ENCODE data around the gene GOLT1B. TPM values are rescaled to one million over a fixed set of nuclear protein-coding genes. Genes with fewer than 3 reads are reported as not detected.

Gene GOLT1B
- total RNA-seq, 1 donor from 2014 or later, result 26.5 TPM

DNA sequence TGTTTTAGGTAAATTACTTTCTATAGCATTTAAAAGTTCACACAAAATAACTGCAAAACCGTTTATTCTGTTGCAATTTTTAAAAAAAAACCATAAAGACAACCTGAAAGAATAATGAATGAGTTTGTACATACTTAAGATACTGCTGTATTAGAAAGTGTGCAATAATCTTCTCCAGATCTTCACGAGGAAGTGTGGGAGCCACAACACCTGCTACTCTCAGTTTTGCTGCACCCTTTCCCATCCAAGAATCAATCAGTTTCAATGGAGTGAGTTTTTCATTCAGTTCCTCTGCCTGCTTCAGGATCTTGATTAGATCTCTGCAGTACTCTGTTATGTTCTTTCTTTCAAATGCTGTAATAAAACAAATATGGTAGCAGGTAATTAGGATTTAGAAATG, 30.3 kb upstream of the GOLT1B start:
- Histone ChIP-seq H3K9me3 (no peaks in the 10 kb centered on the region), H3K4me3 (no peak overlapping the region), H3K4me1 (no peaks in the 10 kb centered on the region), H3K36me3 (peaks cover 94% of the 10 kb centered on the region), H3K27me3 (ENCODE audit: low read depth) (no peaks in the 10 kb centered on the region), H3K27ac (no peak overlapping the region)
- DNase-seq, result no peak
- no peak for ATAC-seq
- no peak for TF ChIP-seq CTCF (IDR thresholded peaks at IDR 0.05)
- intact Hi-C loops (cut with DNase I), result no loop called here

DNA sequence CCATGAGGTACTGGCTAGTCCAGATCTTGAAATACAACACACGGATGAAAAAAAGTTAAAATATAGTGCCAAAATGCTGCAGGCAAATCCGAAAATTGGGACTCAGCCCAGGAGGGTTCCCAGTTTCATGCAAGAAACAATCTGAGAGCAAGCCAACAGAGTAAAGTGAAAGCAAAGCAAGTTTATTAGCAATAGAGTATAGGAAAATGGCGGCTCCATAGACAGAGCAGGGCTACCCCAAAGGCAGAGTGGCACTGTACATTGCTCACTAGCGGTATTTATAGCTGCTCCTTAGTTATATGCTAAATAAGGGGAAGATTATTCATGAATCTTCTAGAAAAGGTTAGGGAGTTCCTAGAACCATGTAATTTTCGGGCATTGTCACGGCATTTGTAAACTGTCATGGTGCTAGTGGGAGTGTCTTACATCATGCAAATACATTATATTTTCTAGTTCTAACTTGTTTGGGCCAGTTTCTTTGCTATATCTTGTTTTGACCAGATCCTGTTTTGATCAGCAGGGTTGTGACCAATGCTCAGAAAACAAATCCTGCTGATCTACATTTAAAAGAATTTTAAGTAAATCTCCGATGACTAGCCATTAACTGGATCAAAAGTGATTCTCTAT, 29.3 kb upstream of the GOLT1B start:
- no peak for TF ChIP-seq CTCF (IDR thresholded peaks at IDR 0.05)
- Histone ChIP-seq H3K27ac (no peak overlapping the region), H3K9me3 (no peaks in the 10 kb centered on the region), H3K27me3 (ENCODE audit: low read depth) (no peaks in the 10 kb centered on the region), H3K4me1 (no peaks in the 10 kb centered on the region), H3K4me3 (no peak overlapping the region), H3K36me3 (peaks cover 96% of the 10 kb centered on the region)
- ATAC-seq, result no peak
- no peak for DNase-seq
- intact Hi-C loops (cut with DNase I), result no loop called here

DNA sequence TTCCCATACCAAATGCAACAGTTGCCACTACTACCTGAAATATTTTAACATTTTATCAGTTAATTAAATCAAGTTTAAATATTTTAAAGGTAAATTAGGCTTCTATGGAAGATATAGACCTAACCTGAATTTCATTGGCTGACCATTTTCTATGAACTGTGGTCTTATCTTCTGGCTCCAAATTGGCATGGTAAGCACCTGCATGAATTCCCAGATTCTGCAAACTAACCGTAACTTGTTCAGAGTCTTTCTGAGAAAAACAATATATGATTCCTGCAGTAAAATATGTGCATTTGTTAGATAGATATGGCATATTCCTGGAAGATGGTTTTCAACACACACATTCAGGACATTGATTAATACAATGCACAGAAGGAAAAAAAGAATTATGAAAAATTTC, 26.0 kb upstream of the GOLT1B start:
- intact Hi-C loops (cut with DNase I), result no loop called here
- no peaks in the 10 kb centered on the region for H3K4me1 ChIP-seq
- H3K9me3 ChIP-seq, result no peaks in the 10 kb centered on the region
- no peaks in the 10 kb centered on the region for H3K27me3 ChIP-seq (ENCODE audit: low read depth)
- ATAC-seq (no peak), DNase-seq (no peak)
- H3K36me3 ChIP-seq, result peaks cover 96% of the 10 kb centered on the region
- H3K27ac ChIP-seq, result no peak overlapping the region
- H3K4me3 ChIP-seq, result no peak overlapping the region
- TF ChIP-seq CTCF (IDR thresholded peaks at IDR 0.05), result no peak

DNA sequence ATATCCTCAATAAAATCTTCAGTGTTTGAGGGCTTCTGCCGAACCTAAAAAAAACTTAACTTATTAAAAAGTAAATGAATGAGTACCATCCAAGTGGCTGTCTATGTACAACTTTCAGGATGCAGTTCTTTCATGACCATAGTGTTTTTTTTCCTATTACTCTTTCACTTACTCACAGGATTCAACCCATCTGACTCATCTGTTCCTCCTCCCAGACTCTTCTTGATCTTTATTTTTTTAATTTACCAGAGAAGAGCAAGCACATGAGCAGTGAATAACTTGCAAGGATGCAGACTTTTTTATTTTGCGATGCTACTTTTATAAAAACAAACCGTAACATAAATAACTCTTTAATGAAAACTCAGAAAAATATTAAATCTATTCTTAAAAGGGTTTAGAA, 24.6 kb upstream of the GOLT1B start:
- Histone ChIP-seq H3K4me3 (no peak overlapping the region), H3K9me3 (no peaks in the 10 kb centered on the region), H3K36me3 (peaks cover 96% of the 10 kb centered on the region), H3K27me3 (ENCODE audit: low read depth) (no peaks in the 10 kb centered on the region), H3K4me1 (no peaks in the 10 kb centered on the region), H3K27ac (no peak overlapping the region)
- no peak for ATAC-seq
- TF ChIP-seq CTCF (IDR thresholded peaks at IDR 0.05), result no peak
- DNase-seq, result no peak
- intact Hi-C loops (cut with DNase I), result no loop called here

DNA sequence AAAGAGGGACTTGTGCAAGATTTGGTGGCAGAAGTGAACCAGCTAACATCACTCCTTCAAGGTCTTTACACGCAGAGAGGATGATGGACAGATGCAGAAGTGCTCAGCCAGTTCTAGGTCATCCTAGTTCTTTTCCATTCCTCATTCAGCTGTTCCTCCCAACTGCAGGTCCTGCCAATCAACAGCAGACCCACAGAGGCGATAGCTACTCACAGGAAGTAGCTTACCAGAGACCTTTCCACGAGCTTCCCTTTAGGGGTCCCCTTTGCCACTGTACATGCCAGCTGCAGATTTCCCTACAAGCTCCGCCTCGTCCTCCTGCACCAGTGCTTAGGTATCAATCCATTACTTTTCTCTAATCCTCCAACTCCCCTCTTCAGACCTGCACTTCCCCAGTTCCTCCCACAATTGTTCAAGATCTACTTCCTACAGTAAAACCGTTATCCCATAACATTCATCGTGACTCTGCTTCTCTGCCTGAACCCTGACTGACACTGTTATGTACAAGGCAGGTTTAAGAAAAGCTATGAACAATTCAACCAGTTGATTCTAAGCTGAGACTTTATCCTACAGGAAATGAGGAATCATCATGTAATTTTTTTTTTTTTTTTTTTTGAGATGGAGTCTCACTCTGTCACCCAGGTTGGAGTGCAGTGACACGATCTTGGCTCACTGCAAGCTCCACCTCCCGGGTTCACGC, 22.7 kb upstream of the GOLT1B start:
- no peak for ATAC-seq
- Histone ChIP-seq H3K4me3 (no peak overlapping the region), H3K27ac (no peak overlapping the region)

More for the DNA sequence above, 22.7 kb upstream of the GOLT1B start:
- intact Hi-C loops (cut with DNase I), result no loop called here
- Histone ChIP-seq H3K4me1 (no peaks in the 10 kb centered on the region), H3K36me3 (peaks cover 94% of the 10 kb centered on the region), H3K27me3 (ENCODE audit: low read depth) (no peaks in the 10 kb centered on the region), H3K9me3 (no peaks in the 10 kb centered on the region)
- no peak for DNase-seq
- no peak for TF ChIP-seq CTCF (IDR thresholded peaks at IDR 0.05)

Data from lower lobe of right lung (tissue), 2 donors.